ENCODE data around the gene KATNB1. TPM values are rescaled to one million over a fixed set of nuclear protein-coding genes. Genes with fewer than 3 reads are reported as not detected.

Gene KATNB1
- total and polyA plus RNA-seq, 8 donors = 7.8 to 17.0 (median 11.4) TPM

DNA sequence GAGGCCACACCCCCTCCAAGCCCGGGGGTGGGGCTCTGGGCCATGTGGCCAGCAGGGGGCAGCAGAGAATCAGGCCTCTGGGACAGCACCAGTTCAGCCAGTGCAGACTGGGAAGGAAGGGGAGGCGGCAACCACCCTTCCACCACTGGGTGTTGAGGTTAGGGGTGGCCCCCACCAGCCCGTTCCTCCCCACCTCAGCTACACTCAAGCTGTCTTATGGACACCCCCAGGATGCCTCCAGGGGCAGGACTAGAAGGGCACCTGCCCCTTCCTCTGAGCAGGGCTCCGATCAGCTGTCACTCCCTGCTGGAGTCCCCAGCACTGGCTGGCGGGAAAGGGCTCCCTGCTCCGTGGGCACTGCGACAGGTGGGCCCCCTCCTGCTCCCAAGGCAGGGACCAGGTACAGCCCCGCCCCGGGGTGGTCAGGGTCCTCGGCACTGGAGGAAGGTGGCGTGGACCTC lies 21.8 kb downstream of the KATNB1 start:
- intact Hi-C loops (cut with DNase I) = loop anchor here in 1 of 3 donors (10.0 kb wide), 1 partner anchor 107 kb away; no protein-coding TSS in a partner anchor
- ATAC-seq (peak; percentile 88 to 95 (median 93)), FAIRE-seq (no peak), DNase-seq (peak; percentile 77 to 99 (median 92))
- Histone ChIP-seq H3K36me3 (peaks cover 0 to 17% (median 0%) of the 10 kb centered on the region in 3 donors), H3K27me3 (no peaks in the 10 kb centered on the region), H3K4me1 (no peaks in the 10 kb centered on the region), H3K27ac (peak overlapping the region in 1 of 4 donors; percentile 28), H3K4me3 (no peak overlapping the region), H3K9me3 (no peaks in the 10 kb centered on the region)
- TF ChIP-seq, protein P1, sequence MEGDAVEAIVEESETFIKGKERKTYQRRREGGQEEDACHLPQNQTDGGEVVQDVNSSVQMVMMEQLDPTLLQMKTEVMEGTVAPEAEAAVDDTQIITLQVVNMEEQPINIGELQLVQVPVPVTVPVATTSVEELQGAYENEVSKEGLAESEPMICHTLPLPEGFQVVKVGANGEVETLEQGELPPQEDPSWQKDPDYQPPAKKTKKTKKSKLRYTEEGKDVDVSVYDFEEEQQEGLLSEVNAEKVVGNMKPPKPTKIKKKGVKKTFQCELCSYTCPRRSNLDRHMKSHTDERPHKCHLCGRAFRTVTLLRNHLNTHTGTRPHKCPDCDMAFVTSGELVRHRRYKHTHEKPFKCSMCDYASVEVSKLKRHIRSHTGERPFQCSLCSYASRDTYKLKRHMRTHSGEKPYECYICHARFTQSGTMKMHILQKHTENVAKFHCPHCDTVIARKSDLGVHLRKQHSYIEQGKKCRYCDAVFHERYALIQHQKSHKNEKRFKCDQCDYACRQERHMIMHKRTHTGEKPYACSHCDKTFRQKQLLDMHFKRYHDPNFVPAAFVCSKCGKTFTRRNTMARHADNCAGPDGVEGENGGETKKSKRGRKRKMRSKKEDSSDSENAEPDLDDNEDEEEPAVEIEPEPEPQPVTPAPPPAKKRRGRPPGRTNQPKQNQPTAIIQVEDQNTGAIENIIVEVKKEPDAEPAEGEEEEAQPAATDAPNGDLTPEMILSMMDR (IDR thresholded peaks at IDR 0.05) = peak; percentile 95 to 100 (median 98)
- 39 to 40% methylated on average over 8 to 11 of the region's 11 CpGs for WGBS, 2 donors

DNA sequence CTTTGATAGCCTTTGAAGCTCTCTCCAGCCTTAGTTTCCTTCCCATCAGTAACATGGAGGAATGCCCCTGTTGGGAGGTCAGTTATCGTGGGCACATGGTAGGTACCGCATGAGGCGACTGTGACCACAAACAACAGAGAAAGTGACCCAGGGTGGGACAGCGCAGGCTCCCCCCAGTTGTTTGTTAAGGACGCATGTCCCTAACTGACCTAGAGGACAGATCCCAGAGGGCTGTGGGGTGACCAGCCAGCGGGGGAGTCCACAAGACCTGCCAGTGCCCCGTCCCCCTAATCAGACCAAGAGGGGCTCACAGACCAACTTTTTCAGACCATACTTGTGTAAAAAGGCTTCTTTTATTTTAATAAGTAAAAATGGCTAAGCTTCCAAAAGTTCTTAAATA lies 22.3 kb downstream of the KATNB1 start:
- FAIRE-seq (no peak), DNase-seq (peak in 1 of 6 donors; percentile 64), ATAC-seq (no peak)
- H3K36me3 ChIP-seq = peaks cover 0 to 17% (median 0%) of the 10 kb centered on the region in 3 donors
- peak overlapping the region in 1 of 4 donors; percentile 28 for H3K27ac ChIP-seq
- intact Hi-C loops (cut with DNase I) = loop anchor here in 1 of 3 donors (10.0 kb wide), 1 partner anchor 107 kb away; no protein-coding TSS in a partner anchor
- no peaks in the 10 kb centered on the region for H3K4me1 ChIP-seq
- no peak overlapping the region for H3K4me3 ChIP-seq
- no peaks in the 10 kb centered on the region for H3K9me3 ChIP-seq
- TF ChIP-seq, protein P1 (IDR thresholded peaks at IDR 0.05) = no peak
- 91 to 95% methylated on average over 7 of the region's 7 CpGs for WGBS, 2 donors
- no peaks in the 10 kb centered on the region for H3K27me3 ChIP-seq

DNA sequence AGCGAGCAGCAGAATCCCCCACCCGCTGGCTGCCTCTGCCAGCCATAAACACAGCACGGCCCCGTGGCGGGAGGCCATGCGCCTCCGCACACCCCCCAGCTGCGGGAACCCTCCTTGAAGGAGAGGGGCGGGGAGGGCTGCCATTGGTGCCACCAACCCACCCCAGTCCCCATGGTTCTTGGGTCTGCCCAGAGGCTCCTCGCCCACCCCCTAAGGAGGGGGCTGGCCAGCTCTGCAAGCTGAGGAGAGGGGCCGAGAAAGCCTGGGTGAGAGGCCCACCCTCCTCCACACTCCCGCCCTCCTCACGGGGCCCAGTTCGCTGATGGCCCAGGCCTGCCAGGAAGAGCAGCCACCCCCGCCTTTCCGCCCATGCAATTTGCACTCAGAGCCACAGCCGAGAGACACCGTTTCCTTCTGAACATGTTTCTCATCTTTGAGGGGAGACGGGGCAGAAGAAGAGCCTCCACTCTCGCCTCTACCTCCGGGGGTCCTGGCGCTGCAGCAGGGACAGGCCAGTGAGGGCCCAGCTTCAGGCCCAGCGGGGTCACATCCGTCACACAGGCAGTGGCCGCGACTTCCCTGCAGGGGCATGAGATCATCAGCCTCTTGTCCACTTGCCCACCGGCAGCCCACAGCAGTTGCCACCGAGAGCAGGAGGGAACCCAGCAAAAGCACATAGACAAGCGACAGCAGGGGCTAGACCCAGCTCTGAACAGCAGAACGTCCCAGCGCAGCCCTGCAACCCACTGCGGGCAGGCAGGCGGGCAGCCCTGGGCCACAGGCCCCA lies 23.0 kb downstream of the KATNB1 start:
- TF ChIP-seq, protein P1 (IDR thresholded peaks at IDR 0.05) = no peak
- no peaks in the 10 kb centered on the region for H3K4me1 ChIP-seq
- intact Hi-C loops (cut with DNase I) = loop anchor here in 1 of 3 donors (10.0 kb wide), 1 partner anchor 106 kb away; no protein-coding TSS in a partner anchor
- peaks cover 0 to 17% (median 0%) of the 10 kb centered on the region in 3 donors for H3K36me3 ChIP-seq
- no peak overlapping the region for H3K4me3 ChIP-seq
- no peak overlapping the region for H3K27ac ChIP-seq
- no peaks in the 10 kb centered on the region for H3K9me3 ChIP-seq
- 82 to 85% methylated on average over 29 to 33 of the region's 33 CpGs for WGBS, 2 donors
- no peak for FAIRE-seq
- peak in 1 of 6 donors; percentile 70 for DNase-seq
- no peaks in the 10 kb centered on the region for H3K27me3 ChIP-seq
- no peak for ATAC-seq

DNA sequence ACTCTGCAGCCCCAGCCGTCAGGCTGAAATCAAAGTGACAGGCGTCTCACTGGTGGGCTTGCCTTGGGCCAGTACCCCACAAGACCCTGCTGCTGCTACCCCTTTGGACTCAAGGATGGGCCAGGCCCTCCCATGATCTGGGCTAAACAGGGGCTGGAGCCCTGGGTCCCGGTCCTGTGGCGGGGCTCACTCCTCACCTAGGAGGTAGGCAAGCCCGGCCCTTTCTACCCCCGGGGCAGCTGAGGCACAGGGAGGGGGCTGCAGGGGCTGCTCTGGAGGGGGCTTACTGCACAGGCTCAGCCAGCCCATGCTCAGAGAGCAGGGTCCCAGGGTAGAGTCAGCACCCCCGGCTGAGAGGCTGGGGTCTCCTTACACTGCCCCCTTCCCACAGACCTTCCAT lies 23.6 kb downstream of the KATNB1 start:
- no peak overlapping the region for H3K27ac ChIP-seq
- peaks cover 0 to 17% (median 0%) of the 10 kb centered on the region in 3 donors for H3K36me3 ChIP-seq
- H3K27me3 ChIP-seq = no peaks in the 10 kb centered on the region
- no peak overlapping the region for H3K4me3 ChIP-seq
- DNase-seq (peak in 1 of 6 donors; percentile 76), FAIRE-seq (no peak), ATAC-seq (no peak)
- intact Hi-C loops (cut with DNase I) = loop anchor here in 1 of 3 donors (10.0 kb wide), 1 partner anchor 106 kb away; no protein-coding TSS in a partner anchor
- no peaks in the 10 kb centered on the region for H3K4me1 ChIP-seq
- WGBS, 2 donors = 85 to 86% methylated on average over 4 to 7 of the region's 7 CpGs
- H3K9me3 ChIP-seq = no peaks in the 10 kb centered on the region
- TF ChIP-seq, protein P1 (IDR thresholded peaks at IDR 0.05) = no peak
